PC-9 (cell line): Measurements from ENCODE around the gene GPR157. TPM values are rescaled to one million over a fixed set of nuclear protein-coding genes. Genes with fewer than 3 reads are reported as not detected.

Source experiments
- BruUV-seq: library from RNA; stranded (reverse); fragments of 400-500 nt; replicated peaks from 2 replicates; lab custom pipeline; 2021; lab: Mats Ljungman, UMichigan
- CTCF ChIA-PET: fragments of 300-600 bp; sonication (Branson Sonifier 250); formaldehyde crosslinking; loops from one replicate; lab custom pipeline; 2022; ENCODE audit warnings: antibody characterized with exemption; lab: Charles Lee
- POLR2A ChIA-PET: fragments of 300-600 bp; sonication (Branson Sonifier 250); formaldehyde crosslinking; loops from one replicate; lab custom pipeline; 2022; ENCODE audit warnings: antibody characterized with exemption; ENCODE audit not compliant: unreplicated experiment; lab: Charles Lee
- DNase-seq, 2 experiments: peaks; one replicate each; pipeline versions ENCODE4 v3.0.0 to v3.0.0-alpha.2; 2015 to 2022; ENCODE audit warnings: mixed read lengths in 1 of 2
- H2AFZ ChIP-seq: fragments of 200-600 bp; sonication (generic); 2 replicates; pipeline ENCODE4 v1.8.1; 2017; ENCODE audit warnings: antibody characterized with exemption
- H3F3A ChIP-seq: fragments of 200-600 bp; sonication (generic); 2 replicates; pipeline ENCODE4 v1.8.1; 2017; ENCODE audit warnings: antibody characterized with exemption, mild to moderate bottlenecking, low read depth; ENCODE audit not compliant: insufficient read depth
- H3K27ac ChIP-seq: fragments of 200-600 bp; sonication (generic); 2 replicates; pipeline ENCODE4 v1.6.1; 2016; ENCODE audit warnings: mixed run types
- H3K27me3 ChIP-seq: fragments of 200-600 bp; sonication (generic); 2 replicates; pipeline ENCODE4 v1.6.1; 2016; ENCODE audit warnings: low read depth, mixed run types; ENCODE audit not compliant: insufficient read depth
- H3K36me3 ChIP-seq: fragments of 200-600 bp; sonication (generic); 2 replicates; pipeline ENCODE4 v1.6.1; 2016; ENCODE audit warnings: low read depth, mixed run types
- H3K4me1 ChIP-seq: fragments of 200-600 bp; sonication (generic); replicated peaks from 2 replicates; pipeline ENCODE4 v1.6.1; 2016; ENCODE audit warnings: mixed run types; ENCODE audit not compliant: insufficient read depth
- H3K4me2 ChIP-seq: fragments of 200-600 bp; sonication (generic); 2 replicates; pipeline ENCODE4 v1.6.1; 2017; ENCODE audit warnings: mixed run types
- H3K4me3 ChIP-seq: fragments of 200-600 bp; sonication (generic); 2 replicates; pipeline ENCODE4 v1.6.1; 2016; ENCODE audit warnings: mixed run types
- H3K79me2 ChIP-seq: fragments of 200-600 bp; sonication (generic); 2 replicates; pipeline ENCODE4 v1.6.1; 2017; ENCODE audit warnings: low read depth, mixed run types
- H3K9me2 ChIP-seq: fragments of 200-600 bp; sonication (generic); 2 replicates; pipeline ENCODE4 v1.8.1; 2017; ENCODE audit warnings: mild to moderate bottlenecking; ENCODE audit not compliant: insufficient read depth
- H3K9me3 ChIP-seq: fragments of 200-600 bp; sonication (generic); 2 replicates; pipeline ENCODE4 v1.8.1; 2016; ENCODE audit warnings: low read depth; ENCODE audit not compliant: insufficient read depth
- H4K20me1 ChIP-seq: fragments of 200-600 bp; sonication (generic); 2 replicates; pipeline ENCODE4 v1.8.1; 2017; ENCODE audit not compliant: insufficient read depth
- EZH2 ChIP-seq: fragments of 200-600 bp; sonication (generic); IDR thresholded peaks from 2 replicates; pipeline ENCODE4 v1.8.0; 2017; ENCODE audit warnings: antibody characterized with exemption, low read depth
- intact Hi-C: fragments of 100-400 bp; cut with micrococcal nuclease; formaldehyde crosslinking; loops from one replicate; pipeline ENCODE4 v1.10.0; 2022; ENCODE audit not compliant: unreplicated experiment
- total RNA-seq: library from RNA; stranded (reverse); gene quantifications from 2 replicates; pipeline ENCODE4 v1.2.3, GENCODE V29; 2021
- TF ChIP-seq, protein P1 (sequence below): fragments of 200-600 bp; sonication (generic); conservative IDR thresholded peaks from 2 replicates; pipeline ENCODE4 v1.6.1; 2017; ENCODE audit warnings: mixed run types, antibody characterized with exemption, mild to moderate bottlenecking, moderate library complexity

GPR157 gene
- total RNA-seq, 1 experiment from 2014 or later, result 9.0 TPM

DNA sequence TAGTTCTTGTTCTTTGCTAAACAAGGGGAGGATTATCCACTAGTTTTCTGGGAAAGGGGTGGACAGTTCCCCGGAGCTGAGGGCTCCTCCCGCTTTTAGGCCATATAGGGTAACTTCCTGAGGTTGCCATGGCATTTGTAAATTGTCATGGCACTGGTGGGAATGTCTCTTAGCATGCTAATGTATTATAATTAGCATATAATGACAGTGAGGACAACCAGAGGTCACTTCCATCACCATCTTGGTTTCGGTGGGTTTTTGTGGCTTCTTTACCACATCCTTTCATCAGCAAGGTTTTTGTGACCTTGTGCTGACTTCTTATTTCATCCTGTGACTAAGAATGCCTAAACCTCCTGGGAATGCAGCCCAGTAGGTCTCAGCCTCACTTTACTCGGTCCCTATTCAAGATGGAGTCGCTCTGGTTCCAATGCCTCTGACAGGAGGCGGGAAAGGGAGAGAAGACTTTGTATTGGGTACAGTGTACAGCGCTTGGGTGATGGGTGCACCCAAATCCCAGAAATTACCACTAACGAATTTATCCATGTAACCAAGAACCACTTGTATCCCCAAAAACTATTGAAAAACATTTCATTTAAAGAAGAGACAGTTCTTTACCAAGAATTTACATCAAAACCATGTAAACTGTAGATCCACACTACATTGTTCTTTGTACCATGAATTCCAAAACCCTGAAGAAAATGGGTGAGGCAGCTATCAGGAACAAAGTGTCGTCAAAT, 50.7 kb downstream of the GPR157 start:
- H3K4me3 ChIP-seq, result no peak overlapping the region
- H3K79me2 ChIP-seq, result no peaks in the 10 kb centered on the region
- no peaks in the 10 kb centered on the region for H3K27me3 ChIP-seq
- BruUV-seq, result no TSS peak
- no peaks in the 10 kb centered on the region for H4K20me1 ChIP-seq
- intact Hi-C loops, result no loop called here
- H3K4me1 ChIP-seq, result peaks cover 33% of the 10 kb centered on the region
- ChIA-PET CTCF (no interaction called here), POLR2A (no interaction called here)
- no peaks in the 10 kb centered on the region for H3K9me3 ChIP-seq
- no peaks in the 10 kb centered on the region for H3K36me3 ChIP-seq
- H3K4me2 ChIP-seq, result no peak overlapping the region
- no peaks in the 10 kb centered on the region for H3K9me2 ChIP-seq
- no peak overlapping the region for H3K27ac ChIP-seq
- peak in 1 of 2 experiments; percentile 58 for DNase-seq
- H3F3A ChIP-seq, result peaks cover 26% of the 10 kb centered on the region; the same call in 1 of the 2 replicates
- no peak overlapping the region for H2AFZ ChIP-seq
- TF ChIP-seq, protein P1, sequence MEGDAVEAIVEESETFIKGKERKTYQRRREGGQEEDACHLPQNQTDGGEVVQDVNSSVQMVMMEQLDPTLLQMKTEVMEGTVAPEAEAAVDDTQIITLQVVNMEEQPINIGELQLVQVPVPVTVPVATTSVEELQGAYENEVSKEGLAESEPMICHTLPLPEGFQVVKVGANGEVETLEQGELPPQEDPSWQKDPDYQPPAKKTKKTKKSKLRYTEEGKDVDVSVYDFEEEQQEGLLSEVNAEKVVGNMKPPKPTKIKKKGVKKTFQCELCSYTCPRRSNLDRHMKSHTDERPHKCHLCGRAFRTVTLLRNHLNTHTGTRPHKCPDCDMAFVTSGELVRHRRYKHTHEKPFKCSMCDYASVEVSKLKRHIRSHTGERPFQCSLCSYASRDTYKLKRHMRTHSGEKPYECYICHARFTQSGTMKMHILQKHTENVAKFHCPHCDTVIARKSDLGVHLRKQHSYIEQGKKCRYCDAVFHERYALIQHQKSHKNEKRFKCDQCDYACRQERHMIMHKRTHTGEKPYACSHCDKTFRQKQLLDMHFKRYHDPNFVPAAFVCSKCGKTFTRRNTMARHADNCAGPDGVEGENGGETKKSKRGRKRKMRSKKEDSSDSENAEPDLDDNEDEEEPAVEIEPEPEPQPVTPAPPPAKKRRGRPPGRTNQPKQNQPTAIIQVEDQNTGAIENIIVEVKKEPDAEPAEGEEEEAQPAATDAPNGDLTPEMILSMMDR, result no peak
- no peak for TF ChIP-seq EZH2

DNA sequence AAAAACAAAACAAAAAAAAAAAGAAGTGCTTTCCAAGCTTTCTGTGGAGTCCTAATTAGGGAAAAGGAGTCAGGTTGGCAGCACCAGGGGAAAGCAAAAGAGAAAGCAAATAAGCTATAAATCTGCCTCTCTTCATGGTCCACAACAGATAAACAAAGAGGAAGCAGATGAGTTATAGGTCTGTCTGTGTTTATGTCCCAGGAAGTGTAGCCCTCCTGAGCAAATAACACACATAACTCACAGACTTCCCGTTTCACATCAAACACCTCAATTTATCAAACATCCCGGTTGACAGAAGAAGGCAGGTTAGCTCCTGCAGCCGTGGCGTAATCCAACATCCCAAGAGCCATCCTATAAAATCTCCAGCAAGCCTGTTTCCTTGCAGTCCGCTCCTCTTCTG, 53.9 kb downstream of the GPR157 start:
- no TSS peak for BruUV-seq
- H3K4me3 ChIP-seq, result no peak overlapping the region
- CTCF ChIA-PET, result interaction anchor here (0.5 to 0.6 kb wide), 2 partner anchors 817 to 1489 kb away, joined by 3 read pairs; no protein-coding TSS in a partner anchor

DNA sequence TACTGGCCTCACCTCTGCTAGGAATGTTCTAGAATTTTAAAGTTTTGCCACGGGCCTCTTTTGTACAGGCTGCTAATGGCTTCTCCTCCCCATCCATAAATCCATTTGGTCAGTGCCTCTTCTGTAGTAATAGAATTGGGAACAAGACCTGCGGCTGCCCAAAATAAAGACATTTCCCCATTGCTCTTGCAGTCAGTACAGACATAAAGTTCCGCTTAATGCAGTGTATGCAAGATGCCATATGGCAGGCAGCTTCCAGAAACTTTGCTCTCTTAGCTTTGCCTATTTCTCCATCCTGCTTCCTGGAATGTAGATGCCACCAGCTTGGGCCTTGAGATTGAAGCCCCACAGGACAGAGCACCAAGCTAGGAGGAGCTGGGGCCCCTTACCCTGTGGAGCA, 55.8 kb downstream of the GPR157 start:
- Histone ChIP-seq H3K9me3 (no peaks in the 10 kb centered on the region), H3K9me2 (no peaks in the 10 kb centered on the region), H3F3A (peaks cover 5% of the 10 kb centered on the region; the same call in 1 of the 2 replicates), H3K27me3 (no peaks in the 10 kb centered on the region), H3K27ac (no peak overlapping the region), H4K20me1 (no peaks in the 10 kb centered on the region), H3K4me2 (no peak overlapping the region), H3K4me1 (peaks cover 4% of the 10 kb centered on the region), H3K36me3 (no peaks in the 10 kb centered on the region), H3K79me2 (no peaks in the 10 kb centered on the region), H2AFZ (no peak overlapping the region), H3K4me3 (no peak overlapping the region)
- CTCF ChIA-PET, result no interaction called here
- no TSS peak for BruUV-seq
- DNase-seq, result no peak
- TF ChIP-seq, protein P1, result no peak
- TF ChIP-seq EZH2, result no peak
- POLR2A ChIA-PET, result no interaction called here
- intact Hi-C loops, result no loop called here

More for the DNA sequence above, 53.9 kb downstream of the GPR157 start:
- no peak for DNase-seq
- Histone ChIP-seq H3K4me1 (peaks cover 11% of the 10 kb centered on the region), H3K27me3 (no peaks in the 10 kb centered on the region), H2AFZ (no peak overlapping the region), H3K27ac (no peak overlapping the region), H4K20me1 (no peaks in the 10 kb centered on the region), H3K4me2 (no peak overlapping the region), H3K36me3 (no peaks in the 10 kb centered on the region), H3K9me3 (no peaks in the 10 kb centered on the region), H3K79me2 (no peaks in the 10 kb centered on the region), H3K9me2 (no peaks in the 10 kb centered on the region), H3F3A (peaks cover 7% of the 10 kb centered on the region; the same call in 1 of the 2 replicates)
- POLR2A ChIA-PET, result no interaction called here
- intact Hi-C loops, result no loop called here
- no peak for TF ChIP-seq EZH2
- TF ChIP-seq, protein P1, result no peak
